GM12865 (cell line): Measurements from ENCODE around the gene POLR2F.

Source experiments
- DNase-seq: peaks from one replicate; pipeline ENCODE4 v3.0.0; 2010; ENCODE audit warnings: low read depth
- H3K4me3 ChIP-seq: 2 replicates; pipeline ENCODE4 v1.5.1; 2011; ENCODE audit warnings: mild to moderate bottlenecking, low read depth, low read length, control low read depth
- CTCF ChIP-seq: IDR thresholded peaks from 2 replicates; pipeline ENCODE4 v1.5.1; 2011; ENCODE audit warnings: low read length, control low read depth, low read depth, inconsistent platforms; ENCODE audit not compliant: insufficient read depth; ENCODE audit errors: missing control alignments

POLR2F gene

GRCh38 chr22:37953437-37954179 is at the start of gene POLR2F, which contains the start of gene C22orf23:
TSS of gene POLR2F (plus strand) at chr22:37953699. CDS start at chr22:37953788, 89 bp downstream.
TSS of gene C22orf23 (minus strand) at chr22:37953601. CDS start at chr22:37953149, 452 bp downstream.
- peak within 1 kb of the TSS; percentile 91 for H3K4me3 ChIP-seq
- TF ChIP-seq CTCF: no peak
- DNase-seq: peak; percentile 97

- H3K4me3 ChIP-seq: peak overlapping the region; percentile 68
- no peak for TF ChIP-seq CTCF
- DNase-seq: no peak
Measured at GRCh38 chr22:37904572-37905533, 48.6 kb upstream of the POLR2F start.

GRCh38 chr22:37905534-37906363 is 47.8 kb upstream of the POLR2F start, which contains the start of gene MICALL1:
TSS of gene MICALL1 (plus strand) at chr22:37906297. CDS start at chr22:37906423, 126 bp downstream.
- H3K4me3 ChIP-seq: peak within 1 kb of the TSS; percentile 79
- TF ChIP-seq CTCF: peak; percentile 36
- DNase-seq: peak; percentile 85

- no peak for TF ChIP-seq CTCF
- peak; percentile 46 for DNase-seq
- H3K4me3 ChIP-seq: peak overlapping the region; percentile 79
Measured at GRCh38 chr22:37906364-37907008, 47.0 kb upstream of the POLR2F start.

- TF ChIP-seq CTCF: no peak
- DNase-seq: no peak
- H3K4me3 ChIP-seq: peak overlapping the region; percentile 79
Measured at GRCh38 chr22:37907036-37907954, 46.2 kb upstream of the POLR2F start.
